ENCODE measurements around the gene ACSM3.

The ACSM3 gene

DNA sequence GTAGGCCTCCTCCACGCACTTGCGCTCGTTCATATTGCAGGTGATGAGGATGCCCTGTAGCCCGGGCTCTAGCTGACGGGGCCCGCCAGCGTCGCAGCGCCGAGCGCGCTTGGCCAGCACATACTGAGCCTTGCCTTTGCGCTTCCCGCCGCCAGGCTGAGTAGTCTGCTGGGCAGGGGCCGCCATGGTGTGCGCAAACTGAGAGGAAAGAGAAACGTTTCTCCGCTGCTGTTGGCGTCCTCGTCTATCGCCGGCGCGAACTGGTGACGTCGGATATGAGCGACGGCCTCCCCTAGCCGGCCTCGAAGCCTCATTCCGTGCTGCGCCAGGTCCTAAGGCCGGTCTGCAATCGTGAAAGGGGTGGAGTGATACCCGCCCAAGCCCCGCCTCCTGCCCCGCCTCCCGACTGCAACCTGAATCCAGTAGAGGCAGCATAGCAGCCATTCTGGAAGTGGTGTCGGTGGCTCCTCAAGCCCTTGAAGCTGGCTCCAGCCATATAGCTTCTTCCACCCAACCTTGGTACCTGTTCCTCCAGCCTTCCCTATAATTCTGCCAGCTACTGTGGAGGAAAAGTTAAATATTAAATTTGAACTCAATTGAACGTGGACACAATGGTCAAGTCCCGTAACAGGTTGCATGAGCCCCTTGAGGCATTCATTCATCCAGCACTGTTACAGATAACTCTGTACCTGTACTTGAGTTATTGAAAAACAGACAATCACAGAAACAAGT, 22.1 kb upstream of the ACSM3 start, which contains the start of gene THUMPD1:
TSS of gene THUMPD1 (minus strand) at position 265 of the 732 bp plus-strand sequence. CDS start at position 186, 79 bp downstream.
- Histone ChIP-seq H3K4me3 (ENCODE audit: low read depth, low read length) (peak within 1 kb of the TSS; percentile 76), H3K36me3 (peaks cover 30% of the 10 kb centered on the region), H3K27ac (peak within 1 kb of the TSS; percentile 91), H3K9me3 (ENCODE audit: severe bottlenecking) (peaks cover 3% of the 10 kb centered on the region), H3K27me3 (ENCODE audit: insufficient read depth, low read depth, severe bottlenecking) (no peaks in the 10 kb centered on the region)
- no peak for TF ChIP-seq CTCF (IDR thresholded peaks at IDR 0.05; ENCODE audit: low read depth, low read length)
- DNase-seq = peak; percentile 97

GRCh38 chr16:20743591-20743990, 20.2 kb upstream of the ACSM3 start:
- DNase-seq = no peak

DNA sequence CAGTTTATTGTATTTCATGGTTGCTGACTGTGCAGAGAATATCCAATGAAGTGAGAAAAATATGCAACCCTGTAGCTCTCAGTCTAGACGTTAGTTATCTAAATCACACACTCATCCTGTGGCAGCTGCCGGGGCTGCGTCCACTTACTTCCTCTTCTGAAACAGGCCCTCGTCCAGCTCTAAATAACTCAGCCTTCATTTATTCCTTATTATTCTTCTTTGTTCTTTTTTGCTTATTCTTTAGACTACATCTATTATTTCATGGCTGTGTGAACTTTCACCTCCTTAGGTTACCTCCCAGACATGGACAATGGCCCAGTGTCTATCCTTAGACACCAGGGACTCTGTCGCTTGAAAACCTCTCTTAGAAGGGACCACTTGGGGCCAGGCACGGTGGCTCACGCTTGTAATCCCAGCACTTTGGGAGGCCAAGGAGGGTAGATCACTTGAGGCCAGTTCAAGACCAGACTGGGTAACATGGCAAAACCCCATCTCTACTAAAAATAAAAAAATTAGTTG, 18.8 kb upstream of the ACSM3 start:
- no peak overlapping the region for H3K27ac ChIP-seq
- no peak overlapping the region for H3K4me3 ChIP-seq (ENCODE audit: low read depth, low read length)
- H3K36me3 ChIP-seq = peaks cover 3% of the 10 kb centered on the region
- DNase-seq = no peak
- H3K9me3 ChIP-seq (ENCODE audit: severe bottlenecking) = peaks cover 10% of the 10 kb centered on the region
- H3K27me3 ChIP-seq (ENCODE audit: insufficient read depth, low read depth, severe bottlenecking) = no peaks in the 10 kb centered on the region
- TF ChIP-seq CTCF (IDR thresholded peaks at IDR 0.05; ENCODE audit: low read depth, low read length) = no peak

More at GRCh38 chr16:20743591-20743990, 20.2 kb upstream of the ACSM3 start:
- H3K4me3 ChIP-seq (ENCODE audit: low read depth, low read length) = no peak overlapping the region
- H3K9me3 ChIP-seq (ENCODE audit: severe bottlenecking) = peaks cover 10% of the 10 kb centered on the region
- no peak overlapping the region for H3K27ac ChIP-seq
- peaks cover 14% of the 10 kb centered on the region for H3K36me3 ChIP-seq
- TF ChIP-seq CTCF (IDR thresholded peaks at IDR 0.05; ENCODE audit: low read depth, low read length) = no peak
- no peaks in the 10 kb centered on the region for H3K27me3 ChIP-seq (ENCODE audit: insufficient read depth, low read depth, severe bottlenecking)

DNA sequence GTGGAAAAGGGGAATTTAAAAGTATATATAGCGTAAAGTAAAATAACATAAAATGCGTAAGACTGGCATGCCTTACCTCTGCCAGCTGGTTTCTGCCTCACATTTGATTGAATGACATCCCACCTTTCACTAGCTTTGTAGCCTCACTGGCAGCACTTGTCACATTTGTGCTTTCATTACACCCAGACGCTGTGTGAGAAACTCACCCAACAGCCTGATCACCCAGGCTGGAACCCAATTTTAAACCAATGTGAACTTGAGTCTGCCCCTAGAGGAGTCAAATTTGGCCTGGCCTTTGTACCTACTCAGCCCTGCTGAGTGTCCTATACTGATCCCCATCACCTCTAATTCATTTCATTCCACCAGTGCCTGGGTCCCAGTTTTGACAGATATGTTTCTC, 17.4 kb upstream of the ACSM3 start:
- Histone ChIP-seq H3K9me3 (ENCODE audit: severe bottlenecking) (peaks cover 10% of the 10 kb centered on the region), H3K27ac (no peak overlapping the region), H3K36me3 (no peaks in the 10 kb centered on the region), H3K27me3 (ENCODE audit: insufficient read depth, low read depth, severe bottlenecking) (no peaks in the 10 kb centered on the region), H3K4me3 (ENCODE audit: low read depth, low read length) (no peak overlapping the region)
- TF ChIP-seq CTCF (IDR thresholded peaks at IDR 0.05; ENCODE audit: low read depth, low read length) = no peak
- DNase-seq = no peak

DNA sequence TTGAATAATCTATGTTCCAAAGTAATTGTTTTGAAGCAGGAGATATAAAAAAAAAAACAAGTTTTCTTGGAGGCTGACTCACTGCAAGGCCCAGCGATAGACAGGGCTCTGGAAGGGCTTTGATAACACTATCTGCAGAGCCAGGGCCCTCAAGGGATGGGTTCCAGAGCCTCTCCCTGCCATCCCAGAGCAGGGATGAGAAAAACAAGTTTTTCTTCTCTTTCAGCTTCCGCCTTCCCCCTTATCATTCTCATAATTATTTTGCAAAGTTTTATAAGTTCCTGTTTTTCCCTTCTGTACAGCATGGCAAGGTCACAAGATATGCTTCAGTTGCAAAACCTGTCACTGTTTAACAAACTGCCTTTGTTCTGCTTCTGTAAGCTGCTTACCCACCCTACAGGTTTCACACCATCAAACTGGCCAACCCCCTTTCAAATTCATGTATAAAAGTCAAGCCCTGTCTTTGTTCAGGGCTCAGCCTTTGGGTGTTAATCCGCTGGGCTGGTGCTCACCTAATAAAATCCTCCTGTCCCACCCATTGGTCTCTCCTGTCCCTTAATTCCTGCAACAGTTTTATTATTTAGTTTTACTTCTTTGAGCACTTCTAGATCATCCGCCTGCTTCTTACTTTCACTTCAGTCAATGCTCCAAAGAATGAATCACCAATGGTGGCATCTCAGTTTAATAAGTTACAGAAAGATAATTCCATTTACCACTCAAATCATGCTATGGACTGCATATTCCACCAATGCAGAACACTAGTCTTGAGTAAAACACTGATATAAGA, 16.6 kb upstream of the ACSM3 start:
- no peak overlapping the region for H3K4me3 ChIP-seq (ENCODE audit: low read depth, low read length)
- no peaks in the 10 kb centered on the region for H3K27me3 ChIP-seq (ENCODE audit: insufficient read depth, low read depth, severe bottlenecking)
- H3K9me3 ChIP-seq (ENCODE audit: severe bottlenecking) = peaks cover 7% of the 10 kb centered on the region
- H3K36me3 ChIP-seq = no peaks in the 10 kb centered on the region
- no peak overlapping the region for H3K27ac ChIP-seq
- no peak for DNase-seq
- TF ChIP-seq CTCF (IDR thresholded peaks at IDR 0.05; ENCODE audit: low read depth, low read length) = no peak

Data from WERI-Rb-1 (cell line).